Stomach (tissue), 4 donors: ENCODE measurements around the gene EPHA6.

ENCODE experiments used
- CTCF ChIP-seq, 7 experiments: fragments of 450-650 bp in 4 of 7; fragments of 200-600 bp in 3 of 7; sonication (generic) in 3 of 7; IDR thresholded peaks; one replicate each; pipeline ENCODE4 v1.5.1; 2016 to 2019; ENCODE audit warnings: antibody characterized with exemption in 7 of 7, control low read depth in 2 of 7, mild to moderate bottlenecking in 1 of 7
- EP300 ChIP-seq: sonication (generic); formaldehyde crosslinking; IDR thresholded peaks from one replicate; pipeline ENCODE4 v1.6.1; 2017; ENCODE audit warnings: antibody characterized with exemption
- POLR2A ChIP-seq, 4 donors: fragments of 450-650 bp; IDR thresholded peaks; one replicate each; pipeline ENCODE4 v1.6.1; 2016; ENCODE audit warnings: antibody characterized with exemption in 4 of 4, control low read depth in 2 of 4, mild to moderate bottlenecking in 1 of 4, moderate library complexity in 1 of 4

- no peak for TF ChIP-seq CTCF (IDR thresholded peaks at IDR 0.05)
- TF ChIP-seq POLR2A (IDR thresholded peaks at IDR 0.05) = no peak
- TF ChIP-seq EP300 = no peak
Observed at GRCh38 chr3:97197830-97198229, 383.4 kb downstream of the EPHA6 start.
